ENCODE data around the gene RGMA.

RGMA gene

GRCh38 chr15:93091465-93091864, 2.5 kb upstream of the RGMA start:
- DNase-seq = no peak

GRCh38 chr15:93089727-93090305, 805 bp upstream of the RGMA start:
- DNase-seq = no peak

- no peak for DNase-seq
Observed at GRCh38 chr15:93088200-93088980, 621 bp downstream of the RGMA start.

- DNase-seq = peak; percentile 38
Observed at GRCh38 chr15:93087825-93088199, 1.2 kb downstream of the RGMA start.

GRCh38 chr15:93086791-93087190, 2.2 kb downstream of the RGMA start:
- no peak for DNase-seq

GRCh38 chr15:93085692-93086091, 3.3 kb downstream of the RGMA start:
- no peak for DNase-seq

- no peak for DNase-seq
Observed at GRCh38 chr15:93082861-93083260, 6.2 kb downstream of the RGMA start.

- DNase-seq = no peak
Observed at GRCh38 chr15:93081399-93081798, 7.6 kb downstream of the RGMA start.

GRCh38 chr15:93080451-93080850, 8.6 kb downstream of the RGMA start:
- DNase-seq = no peak

- no peak for DNase-seq
Observed at GRCh38 chr15:93076875-93077274, 12.1 kb downstream of the RGMA start.

GRCh38 chr15:93076217-93076616, 12.8 kb downstream of the RGMA start:
- DNase-seq = no peak

- DNase-seq = no peak
Observed at GRCh38 chr15:93074599-93074998, 14.4 kb downstream of the RGMA start.

GRCh38 chr15:93073465-93073952, 15.5 kb downstream of the RGMA start:
- DNase-seq = no peak

GRCh38 chr15:93072411-93073394, 16.3 kb downstream of the RGMA start:
- peak; percentile 38 for DNase-seq

- DNase-seq = no peak
Observed at GRCh38 chr15:93072011-93072410, 17.0 kb downstream of the RGMA start.

- no peak for DNase-seq
Observed at GRCh38 chr15:93071469-93071936, 17.5 kb downstream of the RGMA start.

GRCh38 chr15:93070551-93071296, 18.3 kb downstream of the RGMA start:
- no peak for DNase-seq

GRCh38 chr15:93070132-93070531, 18.9 kb downstream of the RGMA start:
- DNase-seq = no peak

GRCh38 chr15:93068581-93069199, 20.3 kb downstream of the RGMA start:
- no peak for DNase-seq

- DNase-seq = no peak
Observed at GRCh38 chr15:93067649-93068085, 21.3 kb downstream of the RGMA start.

GRCh38 chr15:93066834-93067648, 22.0 kb downstream of the RGMA start:
- no peak for DNase-seq
